Measurements from ENCODE around the gene LMOD2. TPM values are rescaled to one million over a fixed set of nuclear protein-coding genes. Genes with fewer than 3 reads are reported as not detected.

The LMOD2 gene
- polyA plus RNA-seq, 3 donors, result 0.09 TPM; not detected in 2

- H3K4me1 ChIP-seq (ENCODE audit: control insufficient read depth in 1 of 2, insufficient read depth in 2 of 2, low read length in 2 of 2), result no peaks in the 10 kb centered on the region
- H3K36me3 Mint-ChIP-seq, result no peaks in the 10 kb centered on the region
- H3K27ac ChIP-seq (ENCODE audit: low read depth in 1 of 2, low read length in 2 of 2), result no peak overlapping the region
- H4K20me1 ChIP-seq (ENCODE audit: insufficient read depth, low read length), result no peaks in the 10 kb centered on the region
- no peaks in the 10 kb centered on the region for H3K9me3 ChIP-seq (replicated peaks in 1 of 2; ENCODE audit: control insufficient read depth in 1 of 2, insufficient read depth in 1 of 2, low read length in 2 of 2)
- H3K36me3 ChIP-seq (replicated peaks in 1 of 2; ENCODE audit: control insufficient read depth in 1 of 2, insufficient read depth in 2 of 2, low read length in 2 of 2), result no peaks in the 10 kb centered on the region
- H3K9me3 Mint-ChIP-seq, result peaks cover 0 to 4% (median 0%) of the 10 kb centered on the region in 7 donors
- no peak for TF ChIP-seq CTCF (IDR thresholded peaks at IDR 0.05)
- H3K27me3 Mint-ChIP-seq (ENCODE audit: low read depth in 3 of 3), result peaks cover 0 to 4% (median 0%) of the 10 kb centered on the region in 3 donors
- H3K27ac Mint-ChIP-seq, result no peak overlapping the region
- H3K4me3 ChIP-seq (replicated peaks in 1 of 3; ENCODE audit: low read depth in 2 of 3, low read length in 3 of 3), result no peak overlapping the region
- H3K27me3 ChIP-seq (ENCODE audit: control insufficient read depth in 2 of 2, insufficient read depth in 2 of 2, low read length in 2 of 2), result no peaks in the 10 kb centered on the region
- no peak overlapping the region for H3K9ac ChIP-seq (ENCODE audit: insufficient read depth, low read length, poor library complexity, severe bottlenecking)
- intact Hi-C loops (cut with micrococcal nuclease), result no loop called here
- H3K4me2 ChIP-seq (replicated peaks; ENCODE audit: extremely low read depth, low read length, poor library complexity, severe bottlenecking), result no peak overlapping the region
- DNase-seq, result no peak
- no peak overlapping the region for H3K4me3 Mint-ChIP-seq
- no peaks in the 10 kb centered on the region for H3K4me1 Mint-ChIP-seq
- H2AFZ ChIP-seq (ENCODE audit: insufficient read depth, low read depth, low read length, poor library complexity, severe bottlenecking), result no peak overlapping the region
- no peaks in the 10 kb centered on the region for H3K79me2 ChIP-seq (ENCODE audit: insufficient read depth, low read length)
Measured at GRCh38 chr7:123612024-123612423, 43.6 kb upstream of the LMOD2 start.

GRCh38 chr7:123615344-123615743 lies 40.3 kb upstream of the LMOD2 start:
- Histone ChIP-seq H3K4me1 (ENCODE audit: control insufficient read depth in 1 of 2, insufficient read depth in 2 of 2, low read length in 2 of 2) (no peaks in the 10 kb centered on the region), H3K79me2 (ENCODE audit: insufficient read depth, low read length) (no peaks in the 10 kb centered on the region), H3K36me3 (replicated peaks in 1 of 2; ENCODE audit: control insufficient read depth in 1 of 2, insufficient read depth in 2 of 2, low read length in 2 of 2) (no peaks in the 10 kb centered on the region), H3K9me3 (replicated peaks in 1 of 2; ENCODE audit: control insufficient read depth in 1 of 2, insufficient read depth in 1 of 2, low read length in 2 of 2) (no peaks in the 10 kb centered on the region), H2AFZ (ENCODE audit: insufficient read depth, low read depth, low read length, poor library complexity, severe bottlenecking) (no peak overlapping the region), H3K27me3 (ENCODE audit: control insufficient read depth in 2 of 2, insufficient read depth in 2 of 2, low read length in 2 of 2) (no peaks in the 10 kb centered on the region), H3K4me3 (replicated peaks in 1 of 3; ENCODE audit: low read depth in 2 of 3, low read length in 3 of 3) (no peak overlapping the region), H4K20me1 (ENCODE audit: insufficient read depth, low read length) (no peaks in the 10 kb centered on the region), H3K4me2 (replicated peaks; ENCODE audit: extremely low read depth, low read length, poor library complexity, severe bottlenecking) (no peak overlapping the region), H3K9ac (ENCODE audit: insufficient read depth, low read length, poor library complexity, severe bottlenecking) (no peak overlapping the region), H3K27ac (ENCODE audit: low read depth in 1 of 2, low read length in 2 of 2) (no peak overlapping the region)
- no peaks in the 10 kb centered on the region for H3K36me3 Mint-ChIP-seq
- intact Hi-C loops (cut with micrococcal nuclease), result no loop called here
- peaks cover 1 to 4% (median 2%) of the 10 kb centered on the region in 3 donors for H3K27me3 Mint-ChIP-seq (ENCODE audit: low read depth in 3 of 3)
- no peak for TF ChIP-seq CTCF (IDR thresholded peaks at IDR 0.05)
- no CpG with 5 or more reads among the region's 2 CpGs for WGBS (ENCODE audit: insufficient coverage)
- H3K27ac Mint-ChIP-seq, result no peak overlapping the region
- H3K4me3 Mint-ChIP-seq, result no peak overlapping the region
- no peak for DNase-seq
- H3K4me1 Mint-ChIP-seq, result no peaks in the 10 kb centered on the region
- H3K9me3 Mint-ChIP-seq, result peaks cover 0 to 4% (median 0%) of the 10 kb centered on the region in 7 donors
